ENCODE results near the gene CXCL12.

CXCL12 gene

GRCh38 chr10:44340557-44340956 lies 44.3 kb downstream of the CXCL12 start:
- TF ChIP-seq, protein P1, sequence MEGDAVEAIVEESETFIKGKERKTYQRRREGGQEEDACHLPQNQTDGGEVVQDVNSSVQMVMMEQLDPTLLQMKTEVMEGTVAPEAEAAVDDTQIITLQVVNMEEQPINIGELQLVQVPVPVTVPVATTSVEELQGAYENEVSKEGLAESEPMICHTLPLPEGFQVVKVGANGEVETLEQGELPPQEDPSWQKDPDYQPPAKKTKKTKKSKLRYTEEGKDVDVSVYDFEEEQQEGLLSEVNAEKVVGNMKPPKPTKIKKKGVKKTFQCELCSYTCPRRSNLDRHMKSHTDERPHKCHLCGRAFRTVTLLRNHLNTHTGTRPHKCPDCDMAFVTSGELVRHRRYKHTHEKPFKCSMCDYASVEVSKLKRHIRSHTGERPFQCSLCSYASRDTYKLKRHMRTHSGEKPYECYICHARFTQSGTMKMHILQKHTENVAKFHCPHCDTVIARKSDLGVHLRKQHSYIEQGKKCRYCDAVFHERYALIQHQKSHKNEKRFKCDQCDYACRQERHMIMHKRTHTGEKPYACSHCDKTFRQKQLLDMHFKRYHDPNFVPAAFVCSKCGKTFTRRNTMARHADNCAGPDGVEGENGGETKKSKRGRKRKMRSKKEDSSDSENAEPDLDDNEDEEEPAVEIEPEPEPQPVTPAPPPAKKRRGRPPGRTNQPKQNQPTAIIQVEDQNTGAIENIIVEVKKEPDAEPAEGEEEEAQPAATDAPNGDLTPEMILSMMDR (IDR thresholded peaks at IDR 0.05; ENCODE audit: control insufficient read depth, extremely low read depth, insufficient read depth): no peak

GRCh38 chr10:44339218-44339617 lies 45.7 kb downstream of the CXCL12 start:
- TF ChIP-seq, protein P1 (IDR thresholded peaks at IDR 0.05; ENCODE audit: control insufficient read depth, extremely low read depth, insufficient read depth): no peak
- DNase-seq (ENCODE audit: low read depth): no peak

More at GRCh38 chr10:44340557-44340956, 44.3 kb downstream of the CXCL12 start:
- DNase-seq (ENCODE audit: low read depth): no peak
- H3K4me3 ChIP-seq (ENCODE audit: low read depth, low read length): no peak overlapping the region

DNA sequence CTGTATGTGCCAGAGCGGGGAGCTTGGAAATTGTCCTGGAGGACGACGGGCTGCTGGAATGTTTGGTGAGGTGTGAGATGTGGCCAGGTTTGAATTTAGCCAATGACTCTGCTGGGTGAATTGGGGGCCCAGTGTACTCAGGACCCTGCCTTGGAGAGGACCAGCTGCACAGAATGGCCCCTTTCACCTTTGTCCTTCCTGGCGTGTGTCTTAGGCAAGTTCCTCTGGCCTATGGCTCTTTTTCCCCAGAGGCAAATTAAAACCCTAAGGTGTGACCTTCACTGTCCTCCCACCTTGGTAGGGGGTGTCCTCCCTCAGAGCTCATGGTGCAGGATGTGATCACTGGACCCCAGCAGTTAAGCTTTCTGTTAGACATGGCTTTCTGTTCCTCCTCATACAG lies 47.8 kb downstream of the CXCL12 start:
- TF ChIP-seq, protein P1 (IDR thresholded peaks at IDR 0.05; ENCODE audit: control insufficient read depth, extremely low read depth, insufficient read depth): no peak
- no peak overlapping the region for H3K4me3 ChIP-seq (ENCODE audit: low read depth, low read length)
- DNase-seq (ENCODE audit: low read depth): no peak

More at GRCh38 chr10:44339218-44339617, 45.7 kb downstream of the CXCL12 start:
- no peak overlapping the region for H3K4me3 ChIP-seq (ENCODE audit: low read depth, low read length)

DNA sequence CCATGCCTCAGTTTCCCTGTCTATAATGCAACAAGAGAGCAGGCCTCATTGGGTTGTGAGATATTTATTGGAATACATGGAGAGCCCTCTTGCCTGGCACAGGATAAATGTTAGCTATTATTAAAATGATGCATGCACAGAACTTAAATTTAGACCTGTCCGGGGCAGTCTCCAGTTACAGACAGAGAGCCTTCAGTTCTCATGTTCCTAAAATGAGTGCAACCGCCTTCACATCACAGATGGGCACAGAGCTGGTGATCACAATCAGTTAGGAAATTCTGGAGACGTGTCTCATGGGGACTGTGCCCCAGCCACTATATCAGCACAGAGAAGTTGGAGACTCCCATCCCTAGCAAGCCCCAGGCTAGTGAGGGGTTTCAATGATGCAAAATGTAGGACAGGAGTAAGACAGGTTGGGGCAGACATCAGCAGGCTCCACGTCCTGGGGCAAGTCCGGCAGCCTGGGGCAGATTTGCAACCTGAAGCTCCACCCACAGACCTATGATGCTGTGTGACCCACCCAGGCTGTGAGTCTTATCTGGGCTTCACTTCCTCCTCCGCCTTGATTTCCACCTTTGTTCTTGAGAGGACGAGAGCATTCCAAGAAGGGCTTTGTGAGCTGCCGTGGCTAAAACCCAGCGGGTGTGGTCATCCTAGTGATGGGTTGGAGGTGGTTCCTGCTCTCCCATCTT lies 49.4 kb downstream of the CXCL12 start:
- no peak for DNase-seq (ENCODE audit: low read depth)
- no peak overlapping the region for H3K4me3 ChIP-seq (ENCODE audit: low read depth, low read length)
- TF ChIP-seq, protein P1 (IDR thresholded peaks at IDR 0.05; ENCODE audit: control insufficient read depth, extremely low read depth, insufficient read depth): no peak

DNA sequence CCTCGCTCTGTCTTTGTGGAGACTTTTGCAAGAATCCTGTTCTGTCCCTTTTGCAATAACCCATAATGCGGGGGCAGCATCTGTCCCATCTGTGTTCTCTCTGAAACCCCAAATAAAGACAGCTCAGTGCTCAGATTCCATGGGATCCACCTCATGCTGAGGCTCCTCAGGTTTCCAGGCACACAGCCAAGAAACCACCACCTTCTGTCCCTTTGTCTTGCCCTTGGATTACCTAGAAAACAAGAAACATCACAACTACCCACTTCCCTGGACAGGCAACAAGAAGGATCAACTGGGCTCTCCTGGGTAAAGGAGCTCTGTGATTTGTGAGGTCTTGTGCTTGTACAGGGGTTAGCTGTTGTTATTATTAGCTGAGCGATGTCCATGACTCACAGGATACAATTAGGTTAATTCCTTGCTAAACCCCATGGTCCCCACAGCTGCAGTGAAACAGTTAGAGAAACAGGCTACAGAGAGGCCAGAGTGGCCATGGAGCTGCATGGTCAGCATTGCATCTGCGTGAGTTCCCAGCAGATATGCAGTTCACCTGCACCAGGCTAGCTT lies 50.2 kb downstream of the CXCL12 start:
- TF ChIP-seq, protein P1 (IDR thresholded peaks at IDR 0.05; ENCODE audit: control insufficient read depth, extremely low read depth, insufficient read depth): no peak
- H3K4me3 ChIP-seq (ENCODE audit: low read depth, low read length): no peak overlapping the region
- DNase-seq (ENCODE audit: low read depth): no peak

- no peak for DNase-seq (ENCODE audit: low read depth)
- TF ChIP-seq, protein P1 (IDR thresholded peaks at IDR 0.05; ENCODE audit: control insufficient read depth, extremely low read depth, insufficient read depth): no peak
- H3K4me3 ChIP-seq (ENCODE audit: low read depth, low read length): no peak overlapping the region
These were observed 50.8 kb downstream of the CXCL12 start for GRCh38 chr10:44334091-44334490.
